ENCODE measurements around the gene DUSP3.

DUSP3 gene

DNA sequence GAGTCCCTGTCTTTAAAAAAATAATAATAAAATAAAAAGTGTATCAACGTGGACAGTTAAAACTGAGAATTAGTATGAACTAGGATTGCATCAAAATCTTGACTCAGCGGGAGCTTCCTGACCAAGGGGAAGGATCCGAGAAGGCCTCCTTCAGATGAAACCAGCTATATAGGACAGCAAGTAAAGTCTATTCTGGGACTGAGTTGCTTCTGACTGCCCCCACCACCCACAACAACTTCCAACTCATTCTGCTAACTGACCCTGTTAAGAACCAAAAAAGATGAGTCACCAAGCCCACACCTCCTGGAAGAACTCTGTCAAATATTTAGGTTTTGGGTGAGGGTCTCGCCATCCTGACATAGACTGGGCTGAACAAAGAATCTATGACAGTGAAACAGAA lies 29.3 kb upstream of the DUSP3 start:
- Histone ChIP-seq H3K27me3 (ENCODE audit: insufficient read depth, poor library complexity, severe bottlenecking) (no peaks in the 10 kb centered on the region), H3K4me3 (replicated peaks; ENCODE audit: insufficient read depth, low read length) (no peak overlapping the region), H3K27ac (replicated peaks) (no peak overlapping the region)
- TF ChIP-seq, protein P1, sequence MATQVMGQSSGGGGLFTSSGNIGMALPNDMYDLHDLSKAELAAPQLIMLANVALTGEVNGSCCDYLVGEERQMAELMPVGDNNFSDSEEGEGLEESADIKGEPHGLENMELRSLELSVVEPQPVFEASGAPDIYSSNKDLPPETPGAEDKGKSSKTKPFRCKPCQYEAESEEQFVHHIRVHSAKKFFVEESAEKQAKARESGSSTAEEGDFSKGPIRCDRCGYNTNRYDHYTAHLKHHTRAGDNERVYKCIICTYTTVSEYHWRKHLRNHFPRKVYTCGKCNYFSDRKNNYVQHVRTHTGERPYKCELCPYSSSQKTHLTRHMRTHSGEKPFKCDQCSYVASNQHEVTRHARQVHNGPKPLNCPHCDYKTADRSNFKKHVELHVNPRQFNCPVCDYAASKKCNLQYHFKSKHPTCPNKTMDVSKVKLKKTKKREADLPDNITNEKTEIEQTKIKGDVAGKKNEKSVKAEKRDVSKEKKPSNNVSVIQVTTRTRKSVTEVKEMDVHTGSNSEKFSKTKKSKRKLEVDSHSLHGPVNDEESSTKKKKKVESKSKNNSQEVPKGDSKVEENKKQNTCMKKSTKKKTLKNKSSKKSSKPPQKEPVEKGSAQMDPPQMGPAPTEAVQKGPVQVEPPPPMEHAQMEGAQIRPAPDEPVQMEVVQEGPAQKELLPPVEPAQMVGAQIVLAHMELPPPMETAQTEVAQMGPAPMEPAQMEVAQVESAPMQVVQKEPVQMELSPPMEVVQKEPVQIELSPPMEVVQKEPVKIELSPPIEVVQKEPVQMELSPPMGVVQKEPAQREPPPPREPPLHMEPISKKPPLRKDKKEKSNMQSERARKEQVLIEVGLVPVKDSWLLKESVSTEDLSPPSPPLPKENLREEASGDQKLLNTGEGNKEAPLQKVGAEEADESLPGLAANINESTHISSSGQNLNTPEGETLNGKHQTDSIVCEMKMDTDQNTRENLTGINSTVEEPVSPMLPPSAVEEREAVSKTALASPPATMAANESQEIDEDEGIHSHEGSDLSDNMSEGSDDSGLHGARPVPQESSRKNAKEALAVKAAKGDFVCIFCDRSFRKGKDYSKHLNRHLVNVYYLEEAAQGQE (IDR thresholded peaks at IDR 0.05; ENCODE audit: insufficient replicate concordance, low read depth), result no peak
- no peak for TF ChIP-seq POLR2AphosphoS5 (IDR thresholded peaks at IDR 0.05; ENCODE audit: low read depth)
- TF ChIP-seq SPI1 (IDR thresholded peaks at IDR 0.05; ENCODE audit: borderline replicate concordance, low read depth), result no peak
- TF ChIP-seq, protein P2, sequence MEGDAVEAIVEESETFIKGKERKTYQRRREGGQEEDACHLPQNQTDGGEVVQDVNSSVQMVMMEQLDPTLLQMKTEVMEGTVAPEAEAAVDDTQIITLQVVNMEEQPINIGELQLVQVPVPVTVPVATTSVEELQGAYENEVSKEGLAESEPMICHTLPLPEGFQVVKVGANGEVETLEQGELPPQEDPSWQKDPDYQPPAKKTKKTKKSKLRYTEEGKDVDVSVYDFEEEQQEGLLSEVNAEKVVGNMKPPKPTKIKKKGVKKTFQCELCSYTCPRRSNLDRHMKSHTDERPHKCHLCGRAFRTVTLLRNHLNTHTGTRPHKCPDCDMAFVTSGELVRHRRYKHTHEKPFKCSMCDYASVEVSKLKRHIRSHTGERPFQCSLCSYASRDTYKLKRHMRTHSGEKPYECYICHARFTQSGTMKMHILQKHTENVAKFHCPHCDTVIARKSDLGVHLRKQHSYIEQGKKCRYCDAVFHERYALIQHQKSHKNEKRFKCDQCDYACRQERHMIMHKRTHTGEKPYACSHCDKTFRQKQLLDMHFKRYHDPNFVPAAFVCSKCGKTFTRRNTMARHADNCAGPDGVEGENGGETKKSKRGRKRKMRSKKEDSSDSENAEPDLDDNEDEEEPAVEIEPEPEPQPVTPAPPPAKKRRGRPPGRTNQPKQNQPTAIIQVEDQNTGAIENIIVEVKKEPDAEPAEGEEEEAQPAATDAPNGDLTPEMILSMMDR (IDR thresholded peaks at IDR 0.05; ENCODE audit: insufficient read depth, low read length), result no peak
- TF ChIP-seq GABPA (IDR thresholded peaks at IDR 0.05; ENCODE audit: low read depth), result no peak
- no peak for DNase-seq (ENCODE audit: low read depth in 1 of 2, low spot score in 1 of 2)

DNA sequence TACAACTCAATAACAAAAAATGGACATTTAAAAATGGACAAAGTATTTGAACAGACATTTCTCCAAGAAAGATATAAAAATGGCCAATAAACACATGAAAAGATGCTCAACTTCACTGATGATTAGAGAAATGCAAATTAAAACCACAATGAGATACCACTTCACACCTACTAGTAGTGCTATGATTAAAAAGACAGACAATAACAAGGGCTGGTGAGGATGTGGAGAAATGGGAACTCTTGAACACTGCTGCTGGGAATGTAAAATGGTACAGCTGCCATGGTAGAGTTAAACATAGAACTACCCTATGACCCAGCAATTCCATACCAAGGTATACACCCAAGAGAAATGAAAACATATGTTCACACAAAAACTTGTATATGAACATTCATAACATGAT lies 26.3 kb upstream of the DUSP3 start:
- H3K27me3 ChIP-seq (ENCODE audit: insufficient read depth, poor library complexity, severe bottlenecking), result peaks cover 5% of the 10 kb centered on the region
- no peak overlapping the region for H3K27ac ChIP-seq (replicated peaks)
- H3K4me3 ChIP-seq (replicated peaks; ENCODE audit: insufficient read depth, low read length), result no peak overlapping the region
- no peak for TF ChIP-seq GABPA (IDR thresholded peaks at IDR 0.05; ENCODE audit: low read depth)
- no peak for TF ChIP-seq POLR2AphosphoS5 (IDR thresholded peaks at IDR 0.05; ENCODE audit: low read depth)
- TF ChIP-seq, protein P1 (IDR thresholded peaks at IDR 0.05; ENCODE audit: insufficient replicate concordance, low read depth), result no peak
- TF ChIP-seq, protein P2 (IDR thresholded peaks at IDR 0.05; ENCODE audit: insufficient read depth, low read length), result no peak
- TF ChIP-seq SPI1 (IDR thresholded peaks at IDR 0.05; ENCODE audit: borderline replicate concordance, low read depth), result no peak
- DNase-seq (ENCODE audit: low read depth in 1 of 2, low spot score in 1 of 2), result no peak

DNA sequence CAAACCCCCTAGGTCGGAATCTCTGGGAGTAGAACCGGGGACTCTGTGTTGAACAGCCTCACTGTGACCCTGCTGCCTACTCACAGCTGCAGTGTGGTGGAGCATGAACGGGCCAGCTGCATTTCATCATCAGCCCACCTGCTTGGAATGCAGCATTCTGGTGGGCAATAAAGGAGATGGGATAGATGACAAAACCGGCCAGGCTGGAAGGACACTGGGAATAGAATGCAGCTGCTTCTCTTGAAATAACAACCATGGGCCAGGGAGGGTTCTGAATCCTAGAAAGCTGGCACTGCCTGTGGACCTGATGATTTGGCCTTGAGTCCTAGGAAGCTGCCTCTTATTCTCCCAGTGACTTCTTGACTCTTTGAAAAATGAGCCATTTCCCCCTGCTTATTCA lies 25.0 kb upstream of the DUSP3 start:
- no peak for TF ChIP-seq POLR2AphosphoS5 (IDR thresholded peaks at IDR 0.05; ENCODE audit: low read depth)
- TF ChIP-seq, protein P2 (IDR thresholded peaks at IDR 0.05; ENCODE audit: insufficient read depth, low read length), result no peak
- TF ChIP-seq SPI1 (IDR thresholded peaks at IDR 0.05; ENCODE audit: borderline replicate concordance, low read depth), result no peak
- no peak for TF ChIP-seq GABPA (IDR thresholded peaks at IDR 0.05; ENCODE audit: low read depth)
- TF ChIP-seq, protein P1 (IDR thresholded peaks at IDR 0.05; ENCODE audit: insufficient replicate concordance, low read depth), result no peak
- Histone ChIP-seq H3K4me3 (replicated peaks; ENCODE audit: insufficient read depth, low read length) (no peak overlapping the region), H3K27me3 (ENCODE audit: insufficient read depth, poor library complexity, severe bottlenecking) (peaks cover 5% of the 10 kb centered on the region), H3K27ac (replicated peaks) (no peak overlapping the region)
- DNase-seq (ENCODE audit: low read depth in 1 of 2, low spot score in 1 of 2), result no peak

All from HL-60 (cell line).